ENCODE results near the gene FCGR3A.
"Not testable (repeated sequence)": the region's sequence is repeated elsewhere in the genome, so short reads cannot be mapped to it uniquely, and the experiment has no call there.

GRCh38 chr1:161513953-161514352 lies 35.7 kb downstream of the FCGR3A start:
- TF ChIP-seq CTCF (optimal IDR thresholded peaks at IDR 0.05 in 1 of 3, IDR thresholded peaks at IDR 0.05 in 1 of 3, conservative IDR thresholded peaks at IDR 0.05 in 1 of 3; ENCODE audit: extremely low read depth in 1 of 3, insufficient read depth in 2 of 3, low read length in 3 of 3); EZH2 (IDR thresholded peaks at IDR 0.05; ENCODE audit: low read length): not testable (repeated sequence)

Data from keratinocyte (primary cell).